GM23338 (cell line): ENCODE measurements around the gene IQGAP2. TPM values are rescaled to one million over a fixed set of nuclear protein-coding genes. Genes with fewer than 3 reads are reported as not detected.

Source experiments
- ATAC-seq: fragments of 200-7000 bp; cut with Tn5 transposase; 3 replicates; pipeline ENCODE4 v1.9.1; 2020
- DNase-seq: peaks from one replicate; pipeline ENCODE4 v3.0.0-alpha.2; 2015; ENCODE audit warnings: low spot score
- H2AFZ ChIP-seq: fragments of 200-600 bp; sonication (generic); 2 replicates; pipeline ENCODE4 v1.8.0; 2016; ENCODE audit warnings: antibody characterized with exemption, mild to moderate bottlenecking, moderate library complexity
- H3F3A ChIP-seq: fragments of 200-600 bp; sonication (generic); replicated peaks from 2 replicates; pipeline ENCODE4 v1.8.0; 2017; ENCODE audit warnings: antibody characterized with exemption, mixed run types, low read depth
- H3K27ac ChIP-seq: fragments of 200-600 bp; sonication (generic); 2 replicates; pipeline ENCODE4 v1.6.1; 2016; ENCODE audit warnings: low read depth
- H3K27me3 ChIP-seq: fragments of 200-600 bp; sonication (generic); 2 replicates; pipeline ENCODE4 v1.8.0; 2016; ENCODE audit warnings: mild to moderate bottlenecking, mixed run types, moderate library complexity; ENCODE audit not compliant: insufficient read depth
- H3K36me3 ChIP-seq: fragments of 200-600 bp; sonication (generic); 2 replicates; pipeline ENCODE4 v1.8.0; 2016; ENCODE audit warnings: mild to moderate bottlenecking; ENCODE audit not compliant: insufficient read depth
- H3K4me1 ChIP-seq: fragments of 200-600 bp; sonication (generic); 2 replicates; pipeline ENCODE4 v1.8.0; 2016; ENCODE audit warnings: mild to moderate bottlenecking, moderate library complexity; ENCODE audit not compliant: insufficient read depth
- H3K4me2 ChIP-seq: fragments of 200-600 bp; sonication (generic); 2 replicates; pipeline ENCODE4 v1.7.1; 2017; ENCODE audit warnings: mixed run types
- H3K4me3 ChIP-seq: fragments of 200-600 bp; sonication (generic); 2 replicates; pipeline ENCODE4 v1.6.1; 2016; ENCODE audit warnings: mixed run types
- H3K79me2 ChIP-seq: fragments of 200-600 bp; sonication (generic); replicated peaks from 2 replicates; pipeline ENCODE4 v1.8.0; 2017; ENCODE audit warnings: mild to moderate bottlenecking; ENCODE audit not compliant: insufficient read depth
- H3K9me2 ChIP-seq: fragments of 200-600 bp; sonication (generic); 2 replicates; pipeline ENCODE4 v1.8.0; 2017; ENCODE audit not compliant: insufficient read depth
- H4K20me1 ChIP-seq: fragments of 200-600 bp; sonication (generic); replicated peaks from 2 replicates; pipeline ENCODE4 v1.8.0; 2017; ENCODE audit warnings: mild to moderate bottlenecking; ENCODE audit not compliant: insufficient read depth
- H3K27ac Mint-ChIP-seq: 2 replicates; pipeline ENCODE4 v1.8.0; 2020; ENCODE audit warnings: inconsistent platforms, mild to moderate bottlenecking, moderate library complexity, mixed read lengths
- H3K27me3 Mint-ChIP-seq: 3 replicates; pipeline ENCODE4 v1.8.0; 2022; ENCODE audit warnings: low read depth, mild to moderate bottlenecking, moderate library complexity, mixed read lengths, inconsistent platforms; ENCODE audit not compliant: insufficient read depth, poor library complexity
- H3K36me3 Mint-ChIP-seq: 3 replicates; pipeline ENCODE4 v1.8.0; 2021; ENCODE audit warnings: low read depth, mild to moderate bottlenecking, inconsistent platforms, moderate library complexity, mixed read lengths
- H3K4me1 Mint-ChIP-seq: 3 replicates; pipeline ENCODE4 v1.8.0; 2020; ENCODE audit warnings: mild to moderate bottlenecking, inconsistent platforms, mixed read lengths
- H3K4me3 Mint-ChIP-seq: 3 replicates; pipeline ENCODE4 v1.8.0; 2021; ENCODE audit warnings: moderate library complexity, mild to moderate bottlenecking, inconsistent platforms, mixed read lengths
- H3K9me3 Mint-ChIP-seq: 3 replicates; pipeline ENCODE4 v1.8.0; 2020; ENCODE audit warnings: moderate library complexity, mild to moderate bottlenecking, inconsistent platforms, mixed read lengths
- CREB1 ChIP-seq: fragments of 250-450 bp; sonication (Bioruptor Pico); IDR thresholded peaks from 2 replicates; pipeline ENCODE4 v1.5.0; 2020; ENCODE audit warnings: low read depth, mild to moderate bottlenecking, moderate library complexity
- CTCF ChIP-seq, 2 experiments: fragments of 200-600 bp in 1 of 2; sonication (generic) in 1 of 2; conservative IDR thresholded peaks; 2 replicates each; pipeline versions ENCODE4 v1.5.1 to v1.6.1; 2016 to 2017; ENCODE audit warnings: antibody characterized with exemption in 2 of 2, low read depth in 2 of 2, mild to moderate bottlenecking in 2 of 2, moderate library complexity in 1 of 2
- EZH2 ChIP-seq: fragments of 200-600 bp; sonication (generic); IDR thresholded peaks from one replicate; pipeline ENCODE4 v1.8.0; 2017; ENCODE audit warnings: antibody characterized with exemption, mild to moderate bottlenecking, low read depth; ENCODE audit not compliant: unreplicated experiment
- JUNB ChIP-seq: IDR thresholded peaks from one replicate; pipeline ENCODE4 v1.6.1; 2016; ENCODE audit warnings: antibody characterized with exemption; ENCODE audit not compliant: unreplicated experiment
- NANOG ChIP-seq: IDR thresholded peaks from 2 replicates; pipeline ENCODE4 v1.6.1; 2016; ENCODE audit warnings: antibody characterized with exemption, borderline replicate concordance
- POLR2AphosphoS5 ChIP-seq: IDR thresholded peaks from 2 replicates; pipeline ENCODE4 v1.6.1; 2016; ENCODE audit warnings: antibody characterized with exemption, low read depth
- STAT1 ChIP-seq: IDR thresholded peaks from one replicate; pipeline ENCODE4 v1.6.1; 2016; ENCODE audit warnings: antibody characterized with exemption; ENCODE audit not compliant: unreplicated experiment
- ZNF114 ChIP-seq: fragments of 250-450 bp; sonication (Bioruptor Pico); IDR thresholded peaks from 2 replicates; pipeline ENCODE4 v1.5.0; 2020; ENCODE audit warnings: mild to moderate bottlenecking, moderate library complexity
- ZNF331 ChIP-seq: fragments of 250-450 bp; sonication (Bioruptor Pico); IDR thresholded peaks from 2 replicates; pipeline ENCODE4 v1.5.0; 2020; ENCODE audit warnings: low read depth, mild to moderate bottlenecking, moderate library complexity
- polyA plus RNA-seq: library from polyadenylated mRNA; unstranded; fragments of >200 nt; fragmentation: Nextera tagmentation; extraction: Ambion mirVana; gene quantifications from 2 replicates; pipeline ENCODE4 v1.2.1, GENCODE V29; 2016
- total RNA-seq: library from RNA; depleted of rRNA; stranded (reverse); fragments of >200 nt; shearing (Covaris generic); gene quantifications from 2 replicates; pipeline ENCODE4 v1.2.3, GENCODE V29; 2014
- TF ChIP-seq, protein P1 (sequence below): IDR thresholded peaks from 2 replicates; pipeline ENCODE4 v1.6.1; 2016; ENCODE audit warnings: antibody characterized with exemption
- TF ChIP-seq, protein P2 (sequence below): fragments of 250-450 bp; sonication (Bioruptor Pico); IDR thresholded peaks from 2 replicates; pipeline ENCODE4 v1.5.0; 2020; ENCODE audit warnings: mild to moderate bottlenecking, moderate library complexity

IQGAP2 gene
- total and polyA plus RNA-seq, 2 experiments from 2014 or later: 60.0 to 86.5 TPM

DNA sequence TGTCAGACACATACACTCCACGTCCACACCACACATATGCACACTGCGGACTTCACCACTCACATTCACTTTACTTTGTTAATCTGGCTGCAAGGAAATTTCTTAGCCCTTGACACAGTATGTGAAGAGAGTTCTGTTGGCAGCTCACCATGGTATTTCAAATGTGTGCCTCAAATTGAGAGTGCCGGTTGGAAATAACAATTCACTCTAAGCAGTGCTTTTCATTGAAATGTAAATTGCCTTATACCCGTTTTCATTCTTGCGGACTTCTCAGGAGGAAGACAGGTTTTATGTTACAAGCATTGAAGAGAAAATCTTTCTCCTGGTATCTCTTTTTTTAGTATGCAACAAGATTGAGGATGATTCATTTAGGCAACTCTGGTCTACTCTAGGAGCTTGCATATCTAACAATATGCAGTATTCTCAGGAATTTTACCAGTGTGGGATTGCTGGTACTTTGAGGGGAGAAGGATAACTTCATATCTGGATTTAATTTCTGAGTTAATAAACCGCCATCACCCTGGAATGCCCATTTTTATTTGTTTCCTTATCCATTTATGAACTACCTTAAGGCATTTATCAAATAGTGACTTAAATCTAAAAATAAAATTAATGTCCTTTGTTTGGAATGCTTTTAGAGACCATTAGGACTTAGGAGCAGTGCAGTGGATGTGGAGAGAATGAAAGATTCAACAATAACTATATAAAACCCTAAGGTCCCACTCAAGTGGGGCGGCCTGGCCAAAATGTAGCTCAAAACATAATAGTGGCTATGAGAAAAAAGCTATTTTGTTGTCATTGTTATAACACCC is 87.0 kb downstream of the IQGAP2 start:
- Histone ChIP-seq H3K4me1 (peaks cover 70% of the 10 kb centered on the region), H3K79me2 (peaks cover 16% of the 10 kb centered on the region; the same call in 1 of the 2 replicates), H4K20me1 (no peaks in the 10 kb centered on the region), H3F3A (peaks cover 4% of the 10 kb centered on the region), H3K36me3 (no peaks in the 10 kb centered on the region), H3K4me2 (peak overlapping the region; percentile 1), H3K4me3 (peak overlapping the region; percentile 1; the same call in 1 of the 2 replicates), H3K9me2 (no peaks in the 10 kb centered on the region), H2AFZ (no peak overlapping the region), H3K27me3 (no peaks in the 10 kb centered on the region), H3K27ac (peak overlapping the region; percentile 91)
- ATAC-seq: peak; percentile 79
- DNase-seq: peak; percentile 84
- Mint-ChIP-seq H3K4me1 (peaks cover 71% of the 10 kb centered on the region), H3K4me3 (peak overlapping the region; percentile 60), H3K27ac (peak overlapping the region; percentile 98), H3K27me3 (peaks cover 1% of the 10 kb centered on the region), H3K9me3 (no peaks in the 10 kb centered on the region; the same call in 2 of the 3 replicates), H3K36me3 (no peaks in the 10 kb centered on the region)
- TF ChIP-seq ZNF114 (no peak), ZNF331 (CRISPR knock-in tag) (no peak), NANOG (peak; percentile 62; the same call in 1 of the 2 replicates)

DNA sequence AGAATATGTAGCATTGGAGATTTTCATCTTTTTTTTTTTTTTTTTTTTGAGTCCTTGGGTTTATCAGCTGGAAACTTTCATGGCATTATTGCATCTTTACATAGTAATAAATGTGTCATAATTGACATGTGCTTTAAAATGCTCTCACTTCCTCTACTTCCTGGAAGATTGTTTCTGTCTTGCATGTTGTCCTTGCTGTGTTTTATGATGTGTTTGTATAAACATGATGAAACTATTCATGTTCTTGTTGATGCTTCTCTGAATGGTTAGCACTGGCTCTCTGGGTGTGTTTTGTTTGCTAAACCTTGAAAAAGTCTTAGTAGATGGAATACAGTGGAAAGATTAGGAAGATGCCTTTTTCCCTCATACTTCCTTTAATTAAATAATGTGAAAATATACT is 87.9 kb downstream of the IQGAP2 start:
- H3K4me3 Mint-ChIP-seq: no peak overlapping the region
- H3K36me3 Mint-ChIP-seq: no peaks in the 10 kb centered on the region

More for the DNA sequence above, 87.9 kb downstream of the IQGAP2 start:
- ATAC-seq (no peak), DNase-seq (no peak)
- H3K27ac ChIP-seq: peak overlapping the region; percentile 91
- no peaks in the 10 kb centered on the region for H3K9me2 ChIP-seq
- peaks cover 16% of the 10 kb centered on the region; the same call in 1 of the 2 replicates for H3K79me2 ChIP-seq
- peak overlapping the region; percentile 1 for H3K4me2 ChIP-seq
- no peaks in the 10 kb centered on the region for H4K20me1 ChIP-seq
- peak overlapping the region; percentile 32 for H3K27ac Mint-ChIP-seq
- H3K4me1 Mint-ChIP-seq: peaks cover 70% of the 10 kb centered on the region
- TF ChIP-seq ZNF114 (no peak), JUNB (no peak), ZNF331 (CRISPR knock-in tag) (no peak), CTCF (conservative IDR thresholded peaks at IDR 0.05; ENCODE audit: low read depth in 2 of 2) (no peak), EZH2 (no peak), CREB1 (CRISPR knock-in tag) (no peak), STAT1 (no peak), POLR2AphosphoS5 (no peak)
- TF ChIP-seq, protein P1, sequence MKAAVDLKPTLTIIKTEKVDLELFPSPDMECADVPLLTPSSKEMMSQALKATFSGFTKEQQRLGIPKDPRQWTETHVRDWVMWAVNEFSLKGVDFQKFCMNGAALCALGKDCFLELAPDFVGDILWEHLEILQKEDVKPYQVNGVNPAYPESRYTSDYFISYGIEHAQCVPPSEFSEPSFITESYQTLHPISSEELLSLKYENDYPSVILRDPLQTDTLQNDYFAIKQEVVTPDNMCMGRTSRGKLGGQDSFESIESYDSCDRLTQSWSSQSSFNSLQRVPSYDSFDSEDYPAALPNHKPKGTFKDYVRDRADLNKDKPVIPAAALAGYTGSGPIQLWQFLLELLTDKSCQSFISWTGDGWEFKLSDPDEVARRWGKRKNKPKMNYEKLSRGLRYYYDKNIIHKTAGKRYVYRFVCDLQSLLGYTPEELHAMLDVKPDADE: no peak
- TF ChIP-seq, protein P2, sequence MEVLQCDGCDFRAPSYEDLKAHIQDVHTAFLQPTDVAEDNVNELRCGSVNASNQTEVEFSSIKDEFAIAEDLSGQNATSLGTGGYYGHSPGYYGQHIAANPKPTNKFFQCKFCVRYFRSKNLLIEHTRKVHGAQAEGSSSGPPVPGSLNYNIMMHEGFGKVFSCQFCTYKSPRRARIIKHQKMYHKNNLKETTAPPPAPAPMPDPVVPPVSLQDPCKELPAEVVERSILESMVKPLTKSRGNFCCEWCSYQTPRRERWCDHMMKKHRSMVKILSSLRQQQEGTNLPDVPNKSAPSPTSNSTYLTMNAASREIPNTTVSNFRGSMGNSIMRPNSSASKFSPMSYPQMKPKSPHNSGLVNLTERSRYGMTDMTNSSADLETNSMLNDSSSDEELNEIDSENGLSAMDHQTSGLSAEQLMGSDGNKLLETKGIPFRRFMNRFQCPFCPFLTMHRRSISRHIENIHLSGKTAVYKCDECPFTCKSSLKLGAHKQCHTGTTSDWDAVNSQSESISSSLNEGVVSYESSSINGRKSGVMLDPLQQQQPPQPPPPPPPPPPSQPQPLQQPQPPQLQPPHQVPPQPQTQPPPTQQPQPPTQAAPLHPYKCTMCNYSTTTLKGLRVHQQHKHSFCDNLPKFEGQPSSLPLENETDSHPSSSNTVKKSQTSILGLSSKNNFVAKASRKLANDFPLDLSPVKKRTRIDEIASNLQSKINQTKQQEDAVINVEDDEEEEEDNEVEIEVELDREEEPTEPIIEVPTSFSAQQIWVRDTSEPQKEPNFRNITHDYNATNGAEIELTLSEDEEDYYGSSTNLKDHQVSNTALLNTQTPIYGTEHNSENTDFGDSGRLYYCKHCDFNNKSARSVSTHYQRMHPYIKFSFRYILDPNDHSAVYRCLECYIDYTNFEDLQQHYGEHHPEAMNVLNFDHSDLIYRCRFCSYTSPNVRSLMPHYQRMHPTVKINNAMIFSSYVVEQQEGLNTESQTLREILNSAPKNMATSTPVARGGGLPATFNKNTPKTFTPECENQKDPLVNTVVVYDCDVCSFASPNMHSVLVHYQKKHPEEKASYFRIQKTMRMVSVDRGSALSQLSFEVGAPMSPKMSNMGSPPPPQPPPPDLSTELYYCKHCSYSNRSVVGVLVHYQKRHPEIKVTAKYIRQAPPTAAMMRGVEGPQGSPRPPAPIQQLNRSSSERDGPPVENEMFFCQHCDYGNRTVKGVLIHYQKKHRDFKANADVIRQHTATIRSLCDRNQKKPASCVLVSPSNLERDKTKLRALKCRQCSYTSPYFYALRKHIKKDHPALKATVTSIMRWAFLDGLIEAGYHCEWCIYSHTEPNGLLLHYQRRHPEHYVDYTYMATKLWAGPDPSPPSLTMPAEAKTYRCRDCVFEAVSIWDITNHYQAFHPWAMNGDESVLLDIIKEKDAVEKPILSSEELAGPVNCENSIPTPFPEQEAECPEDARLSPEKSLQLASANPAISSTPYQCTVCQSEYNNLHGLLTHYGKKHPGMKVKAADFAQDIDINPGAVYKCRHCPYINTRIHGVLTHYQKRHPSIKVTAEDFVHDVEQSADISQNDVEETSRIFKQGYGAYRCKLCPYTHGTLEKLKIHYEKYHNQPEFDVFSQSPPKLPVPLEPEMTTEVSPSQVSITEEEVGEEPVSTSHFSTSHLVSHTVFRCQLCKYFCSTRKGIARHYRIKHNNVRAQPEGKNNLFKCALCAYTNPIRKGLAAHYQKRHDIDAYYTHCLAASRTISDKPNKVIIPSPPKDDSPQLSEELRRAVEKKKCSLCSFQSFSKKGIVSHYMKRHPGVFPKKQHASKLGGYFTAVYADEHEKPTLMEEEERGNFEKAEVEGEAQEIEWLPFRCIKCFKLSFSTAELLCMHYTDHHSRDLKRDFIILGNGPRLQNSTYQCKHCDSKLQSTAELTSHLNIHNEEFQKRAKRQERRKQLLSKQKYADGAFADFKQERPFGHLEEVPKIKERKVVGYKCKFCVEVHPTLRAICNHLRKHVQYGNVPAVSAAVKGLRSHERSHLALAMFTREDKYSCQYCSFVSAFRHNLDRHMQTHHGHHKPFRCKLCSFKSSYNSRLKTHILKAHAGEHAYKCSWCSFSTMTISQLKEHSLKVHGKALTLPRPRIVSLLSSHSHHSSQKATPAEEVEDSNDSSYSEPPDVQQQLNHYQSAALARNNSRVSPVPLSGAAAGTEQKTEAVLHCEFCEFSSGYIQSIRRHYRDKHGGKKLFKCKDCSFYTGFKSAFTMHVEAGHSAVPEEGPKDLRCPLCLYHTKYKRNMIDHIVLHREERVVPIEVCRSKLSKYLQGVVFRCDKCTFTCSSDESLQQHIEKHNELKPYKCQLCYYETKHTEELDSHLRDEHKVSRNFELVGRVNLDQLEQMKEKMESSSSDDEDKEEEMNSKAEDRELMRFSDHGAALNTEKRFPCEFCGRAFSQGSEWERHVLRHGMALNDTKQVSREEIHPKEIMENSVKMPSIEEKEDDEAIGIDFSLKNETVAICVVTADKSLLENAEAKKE (CRISPR knock-in tag): no peak
- H3K36me3 ChIP-seq: no peaks in the 10 kb centered on the region
- H3K27me3 Mint-ChIP-seq: peaks cover 1% of the 10 kb centered on the region
- no peak overlapping the region for H3K4me3 ChIP-seq
- H3F3A ChIP-seq: peaks cover 4% of the 10 kb centered on the region
- H3K27me3 ChIP-seq: no peaks in the 10 kb centered on the region
- no peaks in the 10 kb centered on the region; the same call in 2 of the 3 replicates for H3K9me3 Mint-ChIP-seq
- peaks cover 70% of the 10 kb centered on the region for H3K4me1 ChIP-seq
- no peak overlapping the region for H2AFZ ChIP-seq
